Nephron progenitor cell (in vitro differentiated cells): ENCODE measurements around the gene LIPC.

Source experiments
- DNase-seq: peaks from one replicate; pipeline ENCODE4 v3.0.0; 2021
- H3K27ac Mint-ChIP-seq: 2 replicates; pipeline ENCODE4 v1.8.0; 2021; ENCODE audit warnings: mild to moderate bottlenecking, moderate library complexity, mixed read lengths
- H3K27me3 Mint-ChIP-seq: 2 replicates; pipeline ENCODE4 v1.8.0; 2021; ENCODE audit warnings: mild to moderate bottlenecking, low read depth, mixed read lengths; ENCODE audit not compliant: poor library complexity
- H3K36me3 Mint-ChIP-seq: 2 replicates; pipeline ENCODE4 v1.8.0; 2021; ENCODE audit warnings: low read depth, mixed read lengths
- H3K4me1 Mint-ChIP-seq: 2 replicates; pipeline ENCODE4 v1.8.0; 2021; ENCODE audit warnings: mixed read lengths
- H3K4me3 Mint-ChIP-seq: 2 replicates; pipeline ENCODE4 v1.8.0; 2021; ENCODE audit warnings: mild to moderate bottlenecking, moderate library complexity, mixed read lengths
- H3K9me3 Mint-ChIP-seq: 2 replicates; pipeline ENCODE4 v1.8.0; 2021; ENCODE audit warnings: mild to moderate bottlenecking, moderate library complexity, mixed read lengths
- TF ChIP-seq, protein P1 (sequence below): fragments of 200-600 bp; sonication (generic); IDR thresholded peaks from 2 replicates; pipeline ENCODE4 v1.5.0; 2021; ENCODE audit warnings: antibody characterized with exemption

The LIPC gene

DNA sequence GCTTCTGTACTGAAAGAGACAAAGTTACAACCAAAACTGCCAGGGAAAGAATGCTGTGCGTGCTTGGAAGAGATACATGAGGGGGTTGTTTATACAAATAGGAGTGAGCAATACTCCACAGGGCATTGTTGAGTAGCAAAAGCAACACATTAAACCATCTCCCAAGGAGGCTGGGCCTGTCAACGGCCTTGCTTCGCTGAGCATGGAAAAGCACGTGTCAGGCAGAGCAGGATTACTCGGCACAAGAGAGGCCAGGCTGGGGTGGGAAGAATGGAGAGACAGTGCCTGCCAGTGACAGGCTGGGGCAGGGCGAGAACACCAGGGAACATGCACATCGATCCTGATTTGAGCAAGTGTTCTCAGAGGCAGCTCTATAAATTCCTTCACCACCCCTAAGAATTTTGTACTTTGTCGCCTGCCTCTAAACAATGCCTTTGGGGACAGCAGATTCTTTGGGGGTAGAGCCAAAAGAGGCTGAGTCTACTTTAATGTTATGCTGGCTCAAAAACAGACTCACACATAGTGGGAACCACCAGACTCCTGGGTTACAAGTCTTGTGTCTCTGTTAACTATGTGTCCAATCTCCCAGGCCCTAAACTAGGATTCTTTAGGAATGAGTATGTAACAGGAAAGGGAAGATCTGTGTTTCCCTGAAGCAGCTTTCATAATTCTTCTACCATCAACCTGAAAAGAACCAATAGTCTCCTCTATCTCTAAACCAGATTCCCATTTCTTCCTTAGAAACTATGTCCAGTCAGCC lies 67.2 kb downstream of the LIPC start:
- no peaks in the 10 kb centered on the region for H3K36me3 Mint-ChIP-seq
- peaks cover 69% of the 10 kb centered on the region for H3K4me1 Mint-ChIP-seq
- no peak for DNase-seq
- no peak overlapping the region for H3K4me3 Mint-ChIP-seq
- peaks cover 17% of the 10 kb centered on the region for H3K27me3 Mint-ChIP-seq
- H3K27ac Mint-ChIP-seq, result no peak overlapping the region
- H3K9me3 Mint-ChIP-seq, result no peaks in the 10 kb centered on the region
- TF ChIP-seq, protein P1, sequence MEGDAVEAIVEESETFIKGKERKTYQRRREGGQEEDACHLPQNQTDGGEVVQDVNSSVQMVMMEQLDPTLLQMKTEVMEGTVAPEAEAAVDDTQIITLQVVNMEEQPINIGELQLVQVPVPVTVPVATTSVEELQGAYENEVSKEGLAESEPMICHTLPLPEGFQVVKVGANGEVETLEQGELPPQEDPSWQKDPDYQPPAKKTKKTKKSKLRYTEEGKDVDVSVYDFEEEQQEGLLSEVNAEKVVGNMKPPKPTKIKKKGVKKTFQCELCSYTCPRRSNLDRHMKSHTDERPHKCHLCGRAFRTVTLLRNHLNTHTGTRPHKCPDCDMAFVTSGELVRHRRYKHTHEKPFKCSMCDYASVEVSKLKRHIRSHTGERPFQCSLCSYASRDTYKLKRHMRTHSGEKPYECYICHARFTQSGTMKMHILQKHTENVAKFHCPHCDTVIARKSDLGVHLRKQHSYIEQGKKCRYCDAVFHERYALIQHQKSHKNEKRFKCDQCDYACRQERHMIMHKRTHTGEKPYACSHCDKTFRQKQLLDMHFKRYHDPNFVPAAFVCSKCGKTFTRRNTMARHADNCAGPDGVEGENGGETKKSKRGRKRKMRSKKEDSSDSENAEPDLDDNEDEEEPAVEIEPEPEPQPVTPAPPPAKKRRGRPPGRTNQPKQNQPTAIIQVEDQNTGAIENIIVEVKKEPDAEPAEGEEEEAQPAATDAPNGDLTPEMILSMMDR, result no peak

DNA sequence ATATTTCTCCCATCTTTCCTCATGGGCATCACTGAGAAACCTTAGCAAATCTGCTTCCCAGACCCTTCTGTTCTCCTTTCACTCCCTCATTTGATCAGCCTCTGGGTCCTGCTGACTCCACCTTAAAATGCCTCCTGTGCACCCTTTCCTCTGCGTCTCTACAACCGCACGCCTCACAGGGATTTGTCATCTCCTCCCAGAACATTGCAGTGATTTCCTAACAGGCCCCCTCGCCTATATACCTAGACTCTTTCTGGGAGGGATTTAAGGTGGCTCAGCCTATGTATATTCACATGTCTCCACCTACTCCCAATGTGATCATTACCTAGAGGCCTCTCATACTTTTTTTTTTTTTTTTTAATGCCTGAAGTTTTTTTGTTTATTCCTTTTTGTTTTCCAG lies 69.2 kb downstream of the LIPC start:
- DNase-seq, result no peak
- no peaks in the 10 kb centered on the region for H3K36me3 Mint-ChIP-seq
- peaks cover 19% of the 10 kb centered on the region for H3K27me3 Mint-ChIP-seq
- H3K27ac Mint-ChIP-seq, result no peak overlapping the region
- no peaks in the 10 kb centered on the region for H3K9me3 Mint-ChIP-seq
- peaks cover 50% of the 10 kb centered on the region for H3K4me1 Mint-ChIP-seq
- TF ChIP-seq, protein P1, result no peak
- no peak overlapping the region for H3K4me3 Mint-ChIP-seq

DNA sequence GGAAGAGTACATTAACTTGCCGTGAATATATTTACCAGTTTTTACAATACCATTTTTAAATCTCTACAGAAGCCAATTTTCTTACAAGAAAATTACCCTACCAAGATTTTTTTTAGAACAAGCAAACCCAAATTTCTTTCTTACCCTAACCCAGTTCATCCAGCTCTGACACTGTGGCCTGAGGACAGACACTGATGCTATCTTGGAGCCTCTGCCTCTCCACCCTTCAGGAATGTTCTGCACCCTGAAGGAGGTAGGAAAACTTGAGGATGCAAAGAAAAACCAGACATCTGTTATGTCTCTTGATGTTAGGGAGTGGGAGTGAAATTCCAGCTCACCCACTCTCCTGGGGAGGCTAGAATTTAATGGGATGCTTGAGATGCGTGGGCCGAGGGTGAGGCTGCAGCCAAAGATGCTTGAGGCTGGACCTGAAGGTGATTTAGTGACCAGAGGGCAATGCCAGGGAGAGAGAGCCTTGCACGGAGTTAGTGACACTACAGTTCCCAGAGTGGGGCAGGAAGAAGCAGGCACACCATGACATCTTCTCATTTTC lies 69.9 kb downstream of the LIPC start:
- H3K36me3 Mint-ChIP-seq, result no peaks in the 10 kb centered on the region
- DNase-seq, result no peak
- peaks cover 21% of the 10 kb centered on the region for H3K27me3 Mint-ChIP-seq
- peaks cover 43% of the 10 kb centered on the region for H3K4me1 Mint-ChIP-seq
- TF ChIP-seq, protein P1, result no peak
- H3K4me3 Mint-ChIP-seq, result no peak overlapping the region
- H3K9me3 Mint-ChIP-seq, result no peaks in the 10 kb centered on the region
- H3K27ac Mint-ChIP-seq, result peak overlapping the region; percentile 7

GRCh38 chr15:58503139-58504027 lies 71.6 kb downstream of the LIPC start:
- no peak overlapping the region for H3K4me3 Mint-ChIP-seq
- H3K9me3 Mint-ChIP-seq, result no peaks in the 10 kb centered on the region
- H3K27ac Mint-ChIP-seq, result no peak overlapping the region

DNA sequence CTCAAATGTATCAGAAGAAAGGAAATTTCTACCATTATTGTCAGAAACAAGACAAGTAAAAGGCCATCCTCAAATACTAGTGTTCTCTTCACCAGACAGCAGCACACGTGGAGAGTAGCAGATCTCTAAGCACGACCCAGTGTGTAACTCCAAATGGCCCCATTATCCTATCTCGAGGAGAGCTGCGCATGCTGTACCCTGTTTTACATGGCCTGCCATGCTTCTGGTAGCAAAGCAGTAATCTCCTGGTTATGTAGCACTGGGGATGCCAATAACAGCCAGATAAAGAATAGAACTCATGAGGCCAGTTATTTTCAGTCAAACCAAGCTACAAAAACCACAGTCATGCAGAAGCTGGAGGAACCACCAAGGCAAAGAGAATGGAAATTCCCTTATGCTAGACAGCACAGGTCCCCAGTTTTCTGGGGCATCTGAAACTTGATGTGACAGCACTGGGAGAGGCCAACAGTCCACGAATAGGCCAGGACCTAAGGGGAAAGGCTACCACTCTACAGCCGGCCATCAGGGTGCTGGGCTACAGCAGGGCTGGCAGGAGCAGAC lies 73.0 kb downstream of the LIPC start:
- DNase-seq, result no peak
- Mint-ChIP-seq H3K27me3 (peaks cover 26% of the 10 kb centered on the region), H3K4me3 (no peak overlapping the region), H3K4me1 (peaks cover 13% of the 10 kb centered on the region), H3K27ac (no peak overlapping the region), H3K36me3 (no peaks in the 10 kb centered on the region), H3K9me3 (no peaks in the 10 kb centered on the region)
- TF ChIP-seq, protein P1, result no peak

More at GRCh38 chr15:58503139-58504027, 71.6 kb downstream of the LIPC start:
- TF ChIP-seq, protein P1, result no peak
- DNase-seq, result no peak
- H3K27me3 Mint-ChIP-seq, result peaks cover 27% of the 10 kb centered on the region
- no peaks in the 10 kb centered on the region for H3K36me3 Mint-ChIP-seq
- peaks cover 27% of the 10 kb centered on the region for H3K4me1 Mint-ChIP-seq
